GM21526 (cell line): ENCODE data around the gene RAB40AL.

Experiments
- ATAC-seq: cut with Tn5 transposase; IDR thresholded peaks from one replicate; pipeline ENCODE4 v1.9.1; 2021; ENCODE audit warnings: moderate library complexity; ENCODE audit not compliant: unreplicated experiment, low FRiP score

Gene RAB40AL

GRCh38 chrX:102978594-102978993 lies 41.5 kb downstream of the RAB40AL start:
- ATAC-seq: no peak

GRCh38 chrX:102979536-102979935 lies 42.5 kb downstream of the RAB40AL start:
- no peak for ATAC-seq

GRCh38 chrX:102983205-102983604 lies 46.1 kb downstream of the RAB40AL start:
- ATAC-seq: no peak

GRCh38 chrX:102985192-102985591 lies 48.1 kb downstream of the RAB40AL start:
- ATAC-seq: no peak
